NK-92 treated with Interleukin-12 subunit alpha and Interleukin-12 subunit beta, amount 100 ng/mL, for 24 hours (cell line): ENCODE data around the gene ACTRT2.

Experiments used
- DNase-seq: peaks from one replicate; lab custom pipeline; 2025; lab: John Stamatoyannopoulos, UW

ACTRT2 gene

DNA sequence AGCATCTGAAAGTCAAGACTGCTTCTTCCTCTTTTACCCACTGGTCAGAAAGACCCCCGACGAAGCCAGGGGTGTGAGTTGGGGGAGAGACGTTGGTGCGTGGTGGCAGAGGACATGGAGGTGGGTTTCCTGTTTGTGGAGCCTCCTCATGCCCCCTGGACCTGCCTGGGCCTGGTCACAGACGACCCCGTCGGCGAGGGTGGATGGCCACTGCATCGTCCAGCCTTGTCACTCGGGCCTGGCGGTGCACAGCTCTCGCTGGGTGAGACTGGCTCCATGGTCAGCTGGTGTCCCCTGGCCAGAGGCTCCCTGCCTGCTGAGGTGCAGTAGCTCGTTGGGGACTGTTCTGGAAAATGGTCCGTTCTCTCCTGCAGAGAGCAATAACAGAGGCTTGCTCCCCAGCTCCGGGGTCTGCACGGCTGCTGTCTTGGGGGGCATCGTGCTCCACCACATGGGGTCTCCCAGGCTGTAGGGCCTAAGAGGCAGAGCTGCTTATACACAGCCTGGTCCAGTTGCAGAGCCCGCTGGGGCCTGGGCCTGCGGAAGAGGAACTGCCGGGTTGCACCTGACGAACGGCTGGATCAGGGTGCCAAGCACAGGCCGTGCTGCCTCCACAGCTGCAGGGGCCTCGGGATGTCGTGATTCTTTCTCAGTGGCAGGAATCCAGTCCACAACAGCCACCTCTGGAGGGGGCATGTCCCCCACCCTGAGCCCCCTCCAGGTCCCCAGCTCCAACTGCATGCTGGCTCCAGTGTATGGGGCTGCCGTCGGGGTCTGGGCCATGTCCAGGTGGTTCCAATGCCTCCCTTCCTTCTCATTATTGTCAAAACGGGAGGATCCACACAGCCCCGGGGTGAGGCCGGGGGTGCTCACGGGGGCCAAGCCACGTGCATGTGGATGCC lies 18.0 kb upstream of the ACTRT2 start:
- DNase-seq: no peak

DNA sequence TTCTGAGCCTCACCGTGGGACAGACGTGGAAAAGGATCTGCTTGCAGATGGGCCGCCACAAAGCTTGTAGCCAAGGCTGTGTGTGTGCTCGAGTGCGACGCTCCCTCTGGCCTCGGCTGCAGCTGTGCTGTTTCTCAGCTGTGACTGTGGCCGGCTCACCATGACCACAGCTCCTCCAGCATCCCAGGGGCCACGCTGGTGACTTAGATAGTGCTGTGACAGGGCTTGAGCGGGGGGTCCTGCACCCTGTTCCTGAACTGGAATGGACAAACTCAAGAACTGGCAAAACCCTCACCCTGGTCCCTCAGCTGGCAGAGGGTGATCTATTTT lies 17.4 kb upstream of the ACTRT2 start:
- no peak for DNase-seq

DNA sequence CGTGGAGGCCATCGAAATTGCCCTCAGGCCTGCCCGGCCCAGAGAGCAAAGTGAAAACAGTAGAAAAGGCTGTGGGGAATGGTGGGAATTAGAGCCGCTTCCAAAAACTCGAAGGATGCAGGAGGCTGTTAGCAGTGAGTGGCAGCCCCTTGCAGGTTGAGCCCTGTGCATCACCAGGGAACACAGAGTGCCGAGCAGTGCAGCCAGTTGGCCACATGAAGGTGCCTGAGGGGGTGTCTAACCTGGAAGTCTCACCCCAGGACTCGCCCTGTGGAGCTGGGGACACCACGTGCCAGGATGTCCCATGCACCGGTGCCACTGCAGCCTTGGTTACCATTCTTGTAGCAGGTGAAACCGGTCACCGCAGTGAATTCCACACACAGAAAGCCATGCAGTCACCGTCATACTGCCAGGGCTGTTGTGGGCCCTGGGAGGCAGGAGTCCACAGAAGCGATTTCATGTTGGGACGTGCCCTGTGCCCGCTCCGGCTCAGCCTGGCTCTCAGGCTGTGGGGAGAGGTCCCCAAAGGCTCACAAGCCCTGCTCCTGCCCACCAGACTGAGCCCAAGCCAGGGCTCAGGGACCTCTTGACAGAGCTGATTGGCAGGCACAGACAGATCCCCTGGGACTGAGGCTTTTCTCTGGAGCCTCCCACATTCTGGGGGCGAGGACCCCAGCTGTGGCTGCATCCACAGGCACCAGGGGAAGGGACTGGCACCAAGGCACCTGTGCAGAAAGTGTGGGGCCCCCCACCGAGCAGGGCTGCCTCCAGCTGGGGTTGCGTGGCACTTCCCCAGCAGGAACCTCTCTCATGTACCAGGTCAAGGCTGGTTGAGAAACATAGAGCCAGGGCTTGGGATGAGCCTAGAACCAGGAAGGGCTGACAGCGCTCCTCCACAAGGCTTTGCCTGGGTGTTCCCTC lies 16.7 kb upstream of the ACTRT2 start:
- no peak for DNase-seq

DNA sequence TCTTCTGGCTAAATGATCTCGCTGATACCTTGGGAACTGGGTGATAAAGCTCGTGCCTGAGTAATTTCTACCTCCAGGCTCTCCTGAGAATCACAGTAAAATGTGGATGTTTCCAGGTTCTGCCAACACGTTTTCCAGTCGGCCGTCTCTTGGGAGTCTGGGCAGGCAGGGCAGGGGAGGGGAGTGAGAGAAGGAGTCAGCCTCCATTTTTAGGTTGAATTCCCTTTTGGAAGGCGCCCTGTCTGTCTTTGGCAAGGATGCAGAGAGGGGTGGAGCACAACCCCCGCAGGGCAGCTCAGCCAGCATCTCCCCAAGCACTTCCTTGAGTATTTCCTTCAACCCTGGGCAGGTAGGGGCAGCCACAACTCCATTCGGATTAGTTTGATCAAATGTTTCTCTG lies 15.5 kb upstream of the ACTRT2 start:
- DNase-seq: no peak

- DNase-seq: no peak
These were observed 13.7 kb upstream of the ACTRT2 start for GRCh38 chr1:3007298-3008147.

DNA sequence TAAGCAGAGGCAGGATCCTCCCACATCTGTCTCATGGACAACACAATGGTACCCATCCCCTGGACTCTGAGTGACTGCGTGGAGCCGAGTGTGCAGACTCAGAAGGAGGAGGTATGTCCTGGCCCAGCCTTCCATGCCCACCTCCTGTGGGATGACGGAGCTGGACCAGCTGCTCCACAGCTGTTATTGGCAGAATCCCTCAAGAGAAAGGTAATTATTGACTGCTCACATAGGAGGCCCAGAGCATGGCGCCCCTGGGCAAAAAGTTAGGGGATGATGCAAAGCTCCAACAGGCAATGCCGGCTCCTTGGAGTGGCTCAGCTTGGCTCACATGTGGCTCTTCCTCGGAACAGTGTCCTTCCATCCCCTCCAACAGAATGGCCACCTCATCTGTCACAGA lies 12.2 kb upstream of the ACTRT2 start:
- no peak for DNase-seq

DNA sequence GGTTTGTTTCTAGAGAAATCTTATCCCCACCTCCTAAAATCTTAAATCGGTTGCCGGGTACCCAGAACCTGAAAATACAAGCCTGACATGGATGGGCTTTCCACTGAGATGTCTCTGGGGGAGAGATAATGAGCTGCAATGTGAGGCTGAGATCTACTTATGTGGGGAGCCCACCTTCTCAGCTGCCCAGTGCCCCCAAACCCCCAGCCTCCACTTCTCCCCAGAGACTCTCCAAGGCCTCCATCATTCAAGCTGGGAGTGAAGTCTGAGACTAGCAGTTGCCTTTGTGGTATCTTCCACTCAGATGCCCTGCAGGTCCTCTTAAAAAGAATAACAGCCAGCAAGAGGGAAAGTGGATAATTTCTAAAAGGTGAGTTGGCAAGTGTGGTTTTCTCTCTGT lies 11.7 kb upstream of the ACTRT2 start:
- DNase-seq: no peak

DNA sequence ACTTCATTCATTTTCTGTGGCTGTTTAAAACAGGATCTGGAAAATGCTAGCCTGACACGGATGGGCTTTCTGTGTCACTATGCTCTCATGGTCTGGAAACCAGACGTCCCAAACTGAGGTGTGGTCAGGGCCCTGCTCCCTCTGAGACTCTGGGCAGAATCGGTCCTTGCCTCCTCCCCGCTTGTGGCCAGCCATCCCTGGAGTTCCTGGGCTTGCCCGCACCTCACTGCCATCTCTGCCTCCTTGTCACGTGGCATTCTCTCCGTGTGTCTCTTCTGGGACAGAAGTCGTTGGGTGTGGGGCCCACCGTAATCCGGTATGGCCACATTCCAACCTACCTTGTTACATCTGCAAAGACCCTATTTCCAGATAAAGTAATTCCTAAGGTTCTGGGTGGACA lies 10.1 kb upstream of the ACTRT2 start:
- DNase-seq: no peak

DNA sequence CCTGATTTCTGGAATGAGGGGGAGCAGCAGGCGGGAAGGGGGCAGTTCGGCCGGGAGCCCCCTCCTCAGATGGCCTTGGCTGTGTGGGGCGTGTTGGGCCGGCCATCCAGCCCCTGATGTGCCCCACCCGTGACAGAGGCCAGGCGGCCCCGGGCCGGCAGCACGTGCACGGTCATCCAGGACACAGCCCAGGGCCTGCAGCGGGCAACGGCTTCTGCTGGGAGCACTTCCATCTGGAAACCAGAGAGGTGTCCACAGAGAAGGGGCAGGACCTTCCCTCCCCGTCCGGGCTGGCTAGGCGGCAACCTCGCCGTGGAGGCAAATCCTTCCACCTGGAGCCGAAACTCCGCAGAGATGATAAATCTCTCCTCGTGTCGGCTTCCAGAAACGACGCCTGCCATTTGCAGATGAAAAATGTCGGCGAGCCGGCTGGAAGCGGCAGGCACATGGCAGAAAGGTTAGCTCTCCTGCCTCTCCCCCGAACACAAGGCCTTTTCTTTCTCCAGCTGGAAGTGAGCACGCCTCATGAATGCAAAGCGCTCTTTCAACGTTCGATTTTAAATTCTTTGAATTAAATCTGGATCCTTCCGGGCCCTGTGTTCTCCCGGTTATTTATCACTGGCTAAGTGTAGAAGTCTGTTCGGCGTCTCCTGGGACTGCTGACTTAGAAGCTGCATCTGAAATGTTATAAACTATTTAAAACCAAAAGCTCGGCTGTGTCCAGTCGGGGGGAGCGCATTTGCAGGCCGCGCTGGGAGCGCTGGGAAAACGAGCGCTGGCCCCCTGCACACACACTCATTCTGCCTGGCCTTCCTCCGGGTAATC lies 9.4 kb upstream of the ACTRT2 start:
- DNase-seq: no peak

- no peak for DNase-seq
These were observed 8.6 kb upstream of the ACTRT2 start for GRCh38 chr1:3012456-3013291.

DNA sequence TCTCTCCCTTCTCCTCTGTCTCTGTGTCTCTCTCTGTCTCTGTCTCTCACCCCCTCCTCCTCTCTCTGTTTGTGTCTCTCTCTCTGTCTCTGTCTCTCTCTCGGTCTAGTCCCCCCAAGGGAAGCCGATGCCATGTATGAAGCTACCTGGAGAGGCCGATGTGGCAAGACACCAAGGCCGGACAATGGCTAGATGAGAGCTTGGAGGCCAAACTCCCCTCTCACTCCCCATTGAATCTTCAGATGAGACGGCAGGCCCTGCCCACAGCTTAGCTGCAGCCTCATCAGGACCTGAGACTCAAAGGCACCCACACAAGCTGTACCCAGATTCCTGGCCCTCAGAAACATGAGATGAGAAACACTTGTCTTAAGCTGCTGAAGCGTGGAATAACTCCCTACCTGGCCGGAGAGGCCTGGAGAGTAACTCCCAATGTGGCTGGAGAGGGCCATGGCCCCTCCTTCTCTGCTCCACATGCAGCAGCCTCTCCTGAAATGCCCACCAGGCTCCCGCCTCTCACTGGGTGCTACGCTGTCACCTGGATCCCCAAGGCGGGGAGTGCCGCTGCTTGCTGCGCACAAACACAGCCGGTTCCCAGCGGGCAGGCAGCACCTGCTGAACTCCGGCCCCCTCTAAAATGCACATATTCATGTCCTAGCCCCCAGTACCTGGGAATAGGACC lies 7.8 kb upstream of the ACTRT2 start:
- DNase-seq: no peak

DNA sequence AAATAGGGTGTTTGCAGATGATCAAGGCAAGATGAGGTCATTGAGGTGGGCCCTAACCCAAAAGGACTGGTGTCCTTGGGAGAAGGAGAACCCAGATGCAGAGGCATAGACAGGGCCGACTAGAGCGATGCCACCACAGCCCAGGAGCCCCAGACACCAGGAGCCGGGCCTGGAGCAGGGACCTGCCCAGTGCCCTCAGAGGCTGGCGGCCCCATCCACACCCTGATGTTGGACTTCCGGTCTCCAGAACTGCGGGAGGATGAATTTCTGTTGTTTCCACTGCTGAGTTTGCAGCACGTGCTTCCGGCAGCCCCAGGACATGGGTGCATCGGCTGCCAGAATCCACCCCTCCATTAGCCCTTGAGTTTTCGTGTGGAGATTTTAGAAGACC lies 7.2 kb upstream of the ACTRT2 start:
- DNase-seq: no peak

DNA sequence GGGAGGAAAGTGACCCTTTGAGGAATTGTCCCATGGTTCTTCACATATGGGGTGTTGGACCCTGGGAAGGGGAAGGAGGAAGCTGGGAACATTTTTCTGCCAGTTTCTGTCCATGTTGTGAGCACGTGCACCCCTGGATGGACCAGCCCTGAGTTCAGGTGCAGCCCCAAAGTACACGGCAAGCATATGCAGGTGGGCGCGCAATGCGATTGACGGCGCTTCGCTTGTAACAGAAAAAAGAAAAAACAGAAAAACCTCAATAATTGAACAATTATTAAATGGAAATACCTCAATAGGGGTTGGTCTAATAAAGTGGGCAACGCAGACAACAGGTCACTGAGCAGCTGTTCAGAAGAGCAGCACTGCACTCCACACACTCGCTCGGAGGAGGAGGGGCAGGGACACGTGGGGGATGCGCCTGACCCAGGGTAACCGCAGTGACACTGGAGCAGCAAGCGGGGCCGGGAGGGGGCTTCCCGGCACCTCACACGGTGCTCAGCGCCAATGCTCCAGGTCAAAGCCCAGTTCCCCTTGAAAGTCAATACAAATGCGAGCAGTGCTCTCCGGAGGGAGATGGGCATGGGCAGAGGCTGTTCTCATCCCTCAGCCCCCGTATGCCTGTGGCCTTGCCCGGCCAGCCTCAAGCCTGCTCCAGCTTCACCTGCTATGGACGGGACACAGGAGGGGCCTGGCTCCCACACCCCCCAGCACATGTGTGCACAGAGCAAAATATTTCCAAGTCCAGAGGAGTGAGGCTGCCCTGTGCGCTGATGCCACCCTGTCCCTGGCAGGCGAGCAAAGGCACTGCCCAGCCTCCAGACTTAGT lies 6.6 kb upstream of the ACTRT2 start:
- DNase-seq: no peak

- no peak for DNase-seq
These were observed 6.0 kb upstream of the ACTRT2 start for GRCh38 chr1:3015269-3015635.

GRCh38 chr1:3015744-3016143 lies 5.5 kb upstream of the ACTRT2 start:
- DNase-seq: no peak

GRCh38 chr1:3016641-3017439 lies 4.4 kb upstream of the ACTRT2 start:
- DNase-seq: no peak

- DNase-seq: no peak
These were observed 3.7 kb upstream of the ACTRT2 start for GRCh38 chr1:3017440-3018050.

DNA sequence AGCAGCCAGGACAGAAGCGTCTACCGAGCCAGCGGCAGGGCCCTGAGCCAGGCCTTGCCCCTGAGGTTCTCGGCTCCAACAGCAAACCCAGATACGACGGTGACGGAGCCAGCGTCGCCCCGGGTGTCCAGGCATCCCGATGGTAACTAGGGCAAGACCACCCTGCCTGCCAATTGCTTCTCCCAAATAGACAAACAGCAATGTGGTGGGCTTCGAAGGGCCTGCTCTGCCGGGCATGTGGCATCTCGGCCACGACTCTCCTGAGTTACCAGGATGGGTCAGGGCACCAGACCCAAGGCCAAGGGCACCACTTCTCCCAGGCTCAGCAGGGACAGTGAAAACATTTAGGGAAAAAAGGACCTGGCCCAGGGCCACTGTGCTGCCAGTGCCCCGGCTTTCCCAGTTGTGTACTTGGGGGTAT lies 3.2 kb upstream of the ACTRT2 start:
- no peak for DNase-seq
